CD14-positive monocyte (primary cell): ENCODE measurements around the gene TXNL1. TPM values are rescaled to one million over a fixed set of nuclear protein-coding genes. Genes with fewer than 3 reads are reported as not detected.

Experiments used
- DNase-seq, 3 donors: peaks; one replicate each; pipeline ENCODE4 v3.0.0-alpha.2; 2011 to 2022
- H2AFZ ChIP-seq: 2 replicates; pipeline ENCODE4 v1.6.0; 2012; ENCODE audit warnings: mild to moderate bottlenecking, low read depth, low read length, inconsistent platforms; ENCODE audit not compliant: insufficient read depth, poor library complexity, severe bottlenecking
- H3K27ac ChIP-seq, 2 donors: 1 replicate in 1 of 2; 2 replicates in 1 of 2; pipeline ENCODE4 v1.5.1; 2012 to 2013; ENCODE audit warnings: low read length in 2 of 2, control low read depth in 1 of 2, inconsistent platforms in 1 of 2, low read depth in 1 of 2, mild to moderate bottlenecking in 1 of 2
- H3K27me3 ChIP-seq, 2 donors: one replicate each; pipeline versions ENCODE4 v1.6.0 to v1.6.1; 2011 to 2013; ENCODE audit warnings: low read length in 2 of 2; ENCODE audit not compliant: control insufficient read depth in 2 of 2, insufficient read depth in 2 of 2
- H3K36me3 ChIP-seq, 2 donors: replicated peaks in 1 of 2; 1 replicate in 1 of 2; 2 replicates in 1 of 2; pipeline versions ENCODE4 v1.5.1 to v1.6.1; 2012 to 2013; ENCODE audit warnings: low read length in 2 of 2, control low read depth in 1 of 2, inconsistent platforms in 1 of 2, mild to moderate bottlenecking in 1 of 2; ENCODE audit not compliant: insufficient read depth in 2 of 2, control insufficient read depth in 1 of 2
- H3K4me1 ChIP-seq, 2 donors: 1 replicate in 1 of 2; 2 replicates in 1 of 2; pipeline versions ENCODE4 v1.5.1 to v1.6.1; 2012 to 2013; ENCODE audit warnings: low read length in 2 of 2, control low read depth in 1 of 2, inconsistent platforms in 1 of 2, mild to moderate bottlenecking in 1 of 2, moderate library complexity in 1 of 2; ENCODE audit not compliant: insufficient read depth in 2 of 2, control insufficient read depth in 1 of 2
- H3K4me2 ChIP-seq: replicated peaks from 2 replicates; pipeline ENCODE3; 2012; ENCODE audit warnings: low read length, moderate library complexity, mild to moderate bottlenecking; ENCODE audit not compliant: poor library complexity, severe bottlenecking; ENCODE audit errors: extremely low read depth
- H3K4me3 ChIP-seq, 3 experiments: fragments of 200-600 bp in 1 of 3; sonication (generic) in 1 of 3; replicated peaks in 1 of 3; 1 replicate in 2 of 3; 2 replicates in 1 of 3; pipeline ENCODE4 v1.5.1; 2011 to 2013; ENCODE audit warnings: low read length in 3 of 3, mild to moderate bottlenecking in 3 of 3, control low read depth in 2 of 3, low read depth in 2 of 3, inconsistent platforms in 1 of 3, moderate library complexity in 1 of 3
- H3K79me2 ChIP-seq: 2 replicates; pipeline ENCODE4 v1.6.0; 2012; ENCODE audit warnings: mild to moderate bottlenecking, control low read depth, inconsistent platforms, low read length, moderate library complexity; ENCODE audit not compliant: insufficient read depth
- H3K9ac ChIP-seq: 2 replicates; pipeline ENCODE4 v1.6.0; 2017; ENCODE audit warnings: low read length, mild to moderate bottlenecking; ENCODE audit not compliant: insufficient read depth, poor library complexity, severe bottlenecking
- H3K9me3 ChIP-seq, 2 donors: replicated peaks in 1 of 2; 1 replicate in 1 of 2; 2 replicates in 1 of 2; pipeline versions ENCODE4 v1.5.1 to v1.6.1; 2012 to 2013; ENCODE audit warnings: low read length in 2 of 2, control low read depth in 1 of 2; ENCODE audit not compliant: control insufficient read depth in 1 of 2, insufficient read depth in 1 of 2
- H4K20me1 ChIP-seq: 2 replicates; pipeline ENCODE4 v1.6.0; 2012; ENCODE audit warnings: mild to moderate bottlenecking, low read length, control low read depth, moderate library complexity; ENCODE audit not compliant: insufficient read depth
- H3K27ac Mint-ChIP-seq, 7 donors: one replicate each; pipeline ENCODE4 v1.8.0; 2020; ENCODE audit warnings: mild to moderate bottlenecking in 7 of 7, mixed read lengths in 7 of 7, moderate library complexity in 6 of 7, inconsistent platforms in 2 of 7
- H3K27me3 Mint-ChIP-seq, 3 donors: one replicate each; pipeline ENCODE4 v1.8.0; 2021 to 2022; ENCODE audit warnings: low read depth in 3 of 3, mild to moderate bottlenecking in 3 of 3, mixed read lengths in 3 of 3, moderate library complexity in 3 of 3, inconsistent platforms in 1 of 3
- H3K36me3 Mint-ChIP-seq, 2 donors: one replicate each; pipeline ENCODE4 v1.8.0; 2020; ENCODE audit warnings: mixed read lengths in 2 of 2, inconsistent platforms in 1 of 2, mild to moderate bottlenecking in 1 of 2
- H3K4me1 Mint-ChIP-seq: one replicate; pipeline ENCODE4 v1.8.0; 2020; ENCODE audit warnings: mild to moderate bottlenecking, mixed read lengths
- H3K4me3 Mint-ChIP-seq, 2 donors: one replicate each; pipeline ENCODE4 v1.8.0; 2020; ENCODE audit warnings: mild to moderate bottlenecking in 2 of 2, mixed read lengths in 2 of 2, moderate library complexity in 1 of 2
- H3K9me3 Mint-ChIP-seq, 7 donors: one replicate each; pipeline ENCODE4 v1.8.0; 2020 to 2022; ENCODE audit warnings: mixed read lengths in 7 of 7, mild to moderate bottlenecking in 6 of 7, moderate library complexity in 6 of 7, inconsistent platforms in 2 of 7
- WGBS: methylation state at CpG from one replicate; pipeline ENCODE4 v1.1.5; 2013; ENCODE audit warnings: missing lambda C conversion rate; ENCODE audit not compliant: insufficient coverage; 5-methylcytosine and 5-hydroxymethylcytosine counted together
- intact Hi-C, 2 donors: fragments of 100-400 bp; cut with micrococcal nuclease; formaldehyde crosslinking; loops; one replicate each; pipeline versions ENCODE4 v1.15.0 to v1.15.1; 2023
- polyA plus RNA-seq, 3 donors: library from polyadenylated mRNA; depleted of rRNA in 1 of 3; unstranded in 2 of 3; stranded (reverse) in 1 of 3; fragments of 300-500 nt in 2 of 3; fragments of >200 nt in 1 of 3; fragmentation: Illumina TruSeq in 2 of 3; gene quantifications; 1 replicate in 2 of 3; 2 replicates in 1 of 3; pipeline ENCODE4 v1.2.3, GENCODE V29; 2012 to 2021
- TF ChIP-seq, protein P1 (sequence below): fragments of 200-600 bp; IDR thresholded peaks from one replicate; pipeline ENCODE4 v1.8.0; 2022; ENCODE audit warnings: antibody characterized with exemption, mild to moderate bottlenecking

TXNL1 gene
- polyA plus RNA-seq, 3 donors = 22.3 to 80.4 (median 77.8) TPM

DNA sequence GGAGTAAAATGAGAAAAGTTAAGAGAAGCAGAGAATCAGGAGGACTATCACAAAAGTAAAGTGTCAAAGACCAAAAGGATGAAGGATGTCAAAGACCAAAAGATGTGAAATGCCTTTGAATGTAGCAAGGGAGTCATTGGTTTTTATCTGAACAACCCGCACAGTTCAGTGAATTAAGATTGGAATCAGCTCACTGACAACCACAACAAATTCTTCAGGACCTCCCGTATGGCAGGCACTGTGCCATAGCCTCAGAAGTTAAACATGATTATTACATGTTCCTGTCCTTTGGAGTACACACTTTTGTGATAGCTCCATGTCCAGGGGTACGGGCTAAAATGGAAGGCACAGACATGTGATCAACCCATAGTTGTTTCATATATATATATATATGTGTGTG is 5.0 kb upstream of the TXNL1 start:
- no peak overlapping the region for H3K27ac Mint-ChIP-seq
- no peak overlapping the region for H2AFZ ChIP-seq
- H3K4me1 ChIP-seq = peaks cover 4 to 8% of the 10 kb centered on the region in 2 donors
- no peaks in the 10 kb centered on the region for H4K20me1 ChIP-seq
- H3K36me3 ChIP-seq = no peaks in the 10 kb centered on the region
- H3K4me2 ChIP-seq = no peak overlapping the region
- H3K4me1 Mint-ChIP-seq = peaks cover 10% of the 10 kb centered on the region
- TF ChIP-seq, protein P1, sequence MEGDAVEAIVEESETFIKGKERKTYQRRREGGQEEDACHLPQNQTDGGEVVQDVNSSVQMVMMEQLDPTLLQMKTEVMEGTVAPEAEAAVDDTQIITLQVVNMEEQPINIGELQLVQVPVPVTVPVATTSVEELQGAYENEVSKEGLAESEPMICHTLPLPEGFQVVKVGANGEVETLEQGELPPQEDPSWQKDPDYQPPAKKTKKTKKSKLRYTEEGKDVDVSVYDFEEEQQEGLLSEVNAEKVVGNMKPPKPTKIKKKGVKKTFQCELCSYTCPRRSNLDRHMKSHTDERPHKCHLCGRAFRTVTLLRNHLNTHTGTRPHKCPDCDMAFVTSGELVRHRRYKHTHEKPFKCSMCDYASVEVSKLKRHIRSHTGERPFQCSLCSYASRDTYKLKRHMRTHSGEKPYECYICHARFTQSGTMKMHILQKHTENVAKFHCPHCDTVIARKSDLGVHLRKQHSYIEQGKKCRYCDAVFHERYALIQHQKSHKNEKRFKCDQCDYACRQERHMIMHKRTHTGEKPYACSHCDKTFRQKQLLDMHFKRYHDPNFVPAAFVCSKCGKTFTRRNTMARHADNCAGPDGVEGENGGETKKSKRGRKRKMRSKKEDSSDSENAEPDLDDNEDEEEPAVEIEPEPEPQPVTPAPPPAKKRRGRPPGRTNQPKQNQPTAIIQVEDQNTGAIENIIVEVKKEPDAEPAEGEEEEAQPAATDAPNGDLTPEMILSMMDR = no peak
- H3K9me3 ChIP-seq = no peaks in the 10 kb centered on the region
- no peak overlapping the region for H3K27ac ChIP-seq
- no peak overlapping the region for H3K9ac ChIP-seq
- H3K4me3 Mint-ChIP-seq = no peak overlapping the region
- intact Hi-C loops = no loop called here
- no peak overlapping the region for H3K4me3 ChIP-seq
- no peaks in the 10 kb centered on the region for H3K27me3 ChIP-seq
- H3K9me3 Mint-ChIP-seq = peaks cover 0 to 6% (median 5%) of the 10 kb centered on the region in 7 donors
- no peak for DNase-seq
- H3K79me2 ChIP-seq = peaks cover 5% of the 10 kb centered on the region
- 90% methylated on average over 2 of the region's 3 CpGs for WGBS
- H3K36me3 Mint-ChIP-seq = peaks cover 3 to 4% of the 10 kb centered on the region in 2 donors
- no peaks in the 10 kb centered on the region for H3K27me3 Mint-ChIP-seq

DNA sequence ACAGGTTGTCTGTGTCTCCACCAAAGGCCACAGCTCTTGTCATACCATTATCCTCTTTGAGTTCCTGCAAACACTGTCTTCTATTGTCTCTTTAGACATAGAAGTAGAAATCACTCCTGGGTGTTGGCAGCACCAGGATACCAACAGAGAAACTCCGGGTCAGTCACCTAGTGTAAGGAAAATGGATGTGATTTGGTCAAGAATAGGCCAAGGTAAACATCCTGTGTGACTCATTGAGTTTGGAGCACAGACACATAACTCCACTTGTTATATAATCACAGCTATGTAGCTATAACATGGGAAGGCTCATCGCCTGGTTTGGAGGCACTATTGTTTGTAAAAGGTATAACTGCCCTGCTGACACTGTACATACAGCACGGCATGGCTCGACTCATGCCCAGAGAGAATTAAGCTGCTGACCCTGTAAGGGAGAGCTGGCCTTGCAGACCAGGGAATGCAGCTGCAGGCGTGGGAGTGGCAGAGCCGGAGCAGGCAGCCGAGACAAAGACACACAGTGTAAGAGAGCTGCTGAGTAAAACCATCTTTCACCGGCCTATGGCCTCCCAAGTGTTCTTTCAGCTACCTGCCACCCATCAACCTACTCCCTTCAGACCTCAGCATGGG is 3.4 kb upstream of the TXNL1 start:
- DNase-seq = no peak
- no peaks in the 10 kb centered on the region for H3K36me3 ChIP-seq
- H3K4me1 Mint-ChIP-seq = peaks cover 16% of the 10 kb centered on the region
- H3K27ac ChIP-seq = no peak overlapping the region
- peaks cover 9 to 19% of the 10 kb centered on the region in 2 donors for H3K4me1 ChIP-seq
- TF ChIP-seq, protein P1 = no peak
- peaks cover 0 to 6% (median 5%) of the 10 kb centered on the region in 7 donors for H3K9me3 Mint-ChIP-seq
- H3K9me3 ChIP-seq = no peaks in the 10 kb centered on the region
- intact Hi-C loops = no loop called here
- H4K20me1 ChIP-seq = peaks cover 4% of the 10 kb centered on the region
- H3K4me2 ChIP-seq = no peak overlapping the region
- H3K27me3 Mint-ChIP-seq = no peaks in the 10 kb centered on the region
- H3K79me2 ChIP-seq = peaks cover 20% of the 10 kb centered on the region
- H3K9ac ChIP-seq = no peak overlapping the region
- no peak overlapping the region for H3K27ac Mint-ChIP-seq
- WGBS = 100% methylated on average over 6 of the region's 8 CpGs
- H3K36me3 Mint-ChIP-seq = peaks cover 0 to 4% of the 10 kb centered on the region in 2 donors
- H3K4me3 Mint-ChIP-seq = no peak overlapping the region
- no peaks in the 10 kb centered on the region for H3K27me3 ChIP-seq
- H3K4me3 ChIP-seq = no peak overlapping the region
- H2AFZ ChIP-seq = no peak overlapping the region
